ENCODE measurements around the gene GATD1.

DNA sequence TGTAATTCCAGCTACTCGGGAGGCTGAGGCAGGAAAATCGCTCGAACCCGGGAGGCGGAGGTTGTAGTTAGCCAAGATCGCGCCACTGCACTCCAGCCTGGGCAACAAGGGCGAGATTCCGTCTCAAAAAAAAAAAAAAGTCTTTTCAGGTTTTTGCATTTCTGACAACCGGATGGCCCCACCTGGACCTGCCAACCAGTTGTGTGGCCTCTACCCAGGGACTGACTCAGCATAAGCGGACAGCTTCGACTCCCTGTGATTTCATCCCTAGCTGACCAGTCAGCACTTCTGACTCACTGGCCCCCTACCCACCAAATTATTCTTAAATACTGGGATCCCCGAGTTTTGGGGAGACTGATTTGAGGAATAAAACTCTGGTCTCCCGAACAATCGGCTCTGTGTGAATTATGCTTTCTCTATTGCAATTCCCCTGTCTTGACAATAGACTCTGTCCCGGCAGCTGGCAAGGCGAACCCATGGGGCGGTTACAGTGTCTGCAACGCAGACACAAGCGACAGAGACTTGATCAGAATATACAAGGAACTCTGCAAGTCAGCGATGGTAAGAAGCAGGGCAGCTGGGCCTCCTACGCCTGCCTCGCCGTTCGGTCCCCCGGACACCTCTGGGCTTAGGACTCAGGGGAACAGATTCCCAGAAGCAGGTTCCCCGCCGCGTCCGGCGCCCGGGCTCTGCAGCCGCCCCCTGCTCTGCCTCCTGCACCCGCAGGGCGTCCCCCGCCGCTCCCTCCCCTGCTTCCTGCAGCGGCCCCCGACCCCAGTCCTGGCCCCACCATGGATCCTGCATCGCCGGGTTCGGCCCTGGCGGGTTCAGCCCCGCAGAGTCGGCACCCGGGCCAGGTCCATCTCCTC lies 30.8 kb downstream of the GATD1 start:
- TF ChIP-seq TCF7L2 (IDR thresholded peaks at IDR 0.05; ENCODE audit: borderline replicate concordance, low read depth, low read length): no peak
- TF ChIP-seq ZNF302 (tag by site-specific recombination; IDR thresholded peaks at IDR 0.05; ENCODE audit: low read depth): no peak
- TF ChIP-seq ZNF843 (tag by site-specific recombination; IDR thresholded peaks at IDR 0.05): no peak
- no peak for TF ChIP-seq ZNF202 (tag by site-specific recombination; IDR thresholded peaks at IDR 0.05; ENCODE audit: borderline replicate concordance)
- no peak for TF ChIP-seq ZBTB21 (tag by site-specific recombination; IDR thresholded peaks at IDR 0.05)
- TF ChIP-seq, protein P1, sequence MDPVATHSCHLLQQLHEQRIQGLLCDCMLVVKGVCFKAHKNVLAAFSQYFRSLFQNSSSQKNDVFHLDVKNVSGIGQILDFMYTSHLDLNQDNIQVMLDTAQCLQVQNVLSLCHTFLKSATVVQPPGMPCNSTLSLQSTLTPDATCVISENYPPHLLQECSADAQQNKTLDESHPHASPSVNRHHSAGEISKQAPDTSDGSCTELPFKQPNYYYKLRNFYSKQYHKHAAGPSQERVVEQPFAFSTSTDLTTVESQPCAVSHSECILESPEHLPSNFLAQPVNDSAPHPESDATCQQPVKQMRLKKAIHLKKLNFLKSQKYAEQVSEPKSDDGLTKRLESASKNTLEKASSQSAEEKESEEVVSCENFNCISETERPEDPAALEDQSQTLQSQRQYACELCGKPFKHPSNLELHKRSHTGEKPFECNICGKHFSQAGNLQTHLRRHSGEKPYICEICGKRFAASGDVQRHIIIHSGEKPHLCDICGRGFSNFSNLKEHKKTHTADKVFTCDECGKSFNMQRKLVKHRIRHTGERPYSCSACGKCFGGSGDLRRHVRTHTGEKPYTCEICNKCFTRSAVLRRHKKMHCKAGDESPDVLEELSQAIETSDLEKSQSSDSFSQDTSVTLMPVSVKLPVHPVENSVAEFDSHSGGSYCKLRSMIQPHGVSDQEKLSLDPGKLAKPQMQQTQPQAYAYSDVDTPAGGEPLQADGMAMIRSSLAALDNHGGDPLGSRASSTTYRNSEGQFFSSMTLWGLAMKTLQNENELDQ (tag by site-specific recombination; IDR thresholded peaks at IDR 0.05; ENCODE audit: low read depth): no peak
- TF ChIP-seq ZNF747 (tag by site-specific recombination; IDR thresholded peaks at IDR 0.05): no peak
- TF ChIP-seq KLF9 (tag by site-specific recombination; IDR thresholded peaks at IDR 0.05; ENCODE audit: low read depth): no peak
- TF ChIP-seq GFI1B (tag by site-specific recombination; IDR thresholded peaks at IDR 0.05): no peak
- TF ChIP-seq, protein P2, sequence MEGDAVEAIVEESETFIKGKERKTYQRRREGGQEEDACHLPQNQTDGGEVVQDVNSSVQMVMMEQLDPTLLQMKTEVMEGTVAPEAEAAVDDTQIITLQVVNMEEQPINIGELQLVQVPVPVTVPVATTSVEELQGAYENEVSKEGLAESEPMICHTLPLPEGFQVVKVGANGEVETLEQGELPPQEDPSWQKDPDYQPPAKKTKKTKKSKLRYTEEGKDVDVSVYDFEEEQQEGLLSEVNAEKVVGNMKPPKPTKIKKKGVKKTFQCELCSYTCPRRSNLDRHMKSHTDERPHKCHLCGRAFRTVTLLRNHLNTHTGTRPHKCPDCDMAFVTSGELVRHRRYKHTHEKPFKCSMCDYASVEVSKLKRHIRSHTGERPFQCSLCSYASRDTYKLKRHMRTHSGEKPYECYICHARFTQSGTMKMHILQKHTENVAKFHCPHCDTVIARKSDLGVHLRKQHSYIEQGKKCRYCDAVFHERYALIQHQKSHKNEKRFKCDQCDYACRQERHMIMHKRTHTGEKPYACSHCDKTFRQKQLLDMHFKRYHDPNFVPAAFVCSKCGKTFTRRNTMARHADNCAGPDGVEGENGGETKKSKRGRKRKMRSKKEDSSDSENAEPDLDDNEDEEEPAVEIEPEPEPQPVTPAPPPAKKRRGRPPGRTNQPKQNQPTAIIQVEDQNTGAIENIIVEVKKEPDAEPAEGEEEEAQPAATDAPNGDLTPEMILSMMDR (tag by site-specific recombination; IDR thresholded peaks at IDR 0.05): no peak
- no peak for TF ChIP-seq ZBTB7A (tag by site-specific recombination; IDR thresholded peaks at IDR 0.05; ENCODE audit: low read depth)

Measured in HEK293 (cell line).